Endothelial cell of umbilical vein (primary cell): ENCODE measurements around the gene NXN. TPM values are rescaled to one million over a fixed set of nuclear protein-coding genes. Genes with fewer than 3 reads are reported as not detected.
"Not testable (repeated sequence)": the region's sequence is repeated elsewhere in the genome, so short reads cannot be mapped to it uniquely, and the experiment has no call there.

Experiments used
- BruUV-seq: library from RNA; stranded (reverse); fragments of 400-500 nt; replicated peaks from 2 replicates; lab custom pipeline; 2021; lab: Mats Ljungman, UMichigan
- CTCF ChIA-PET: fragments of 300-600, 350-600 bp; sonication (Branson Sonifier 250); formaldehyde crosslinking; loops from one replicate; lab custom pipeline; 2021; ENCODE audit warnings: antibody characterized with exemption, inconsistent platforms; lab: Charles Lee
- POLR2A ChIA-PET: fragments of 300-600, 350-600 bp; sonication (Branson Sonifier 250); formaldehyde crosslinking; loops from one replicate; lab custom pipeline; 2021; ENCODE audit warnings: antibody characterized with exemption, inconsistent platforms; lab: Charles Lee
- DNase-seq: peaks from one replicate; pipeline ENCODE4 v3.0.0-alpha.2; 2011; ENCODE audit warnings: low read depth, low spot score
- FAIRE-seq: peaks from 2 replicates; lab custom pipeline; 2011; peaks lifted over from hg19 to GRCh38; lab: Jason Lieb, UNC
- H2AFZ ChIP-seq: 2 replicates; pipeline ENCODE4 v1.6.0; 2012; ENCODE audit warnings: low read depth, low read length, control low read depth, inconsistent platforms
- H3K27ac ChIP-seq: 2 replicates; pipeline ENCODE4 v1.5.1; 2011; ENCODE audit warnings: low read depth, mild to moderate bottlenecking, control low read depth, low read length, moderate library complexity; ENCODE audit not compliant: insufficient read depth
- H3K27me3 ChIP-seq, 2 experiments: 2 replicates each; pipeline versions ENCODE4 v1.6.0 to v1.6.1; 2011; ENCODE audit warnings: low read length in 2 of 2, mixed read lengths in 1 of 2; ENCODE audit not compliant: control insufficient read depth in 2 of 2, insufficient read depth in 2 of 2
- H3K36me3 ChIP-seq, 2 experiments: 2 replicates in 1 of 2; 3 replicates in 1 of 2; pipeline ENCODE4 v1.5.1; 2011; ENCODE audit warnings: low read length in 2 of 2, mild to moderate bottlenecking in 1 of 2, moderate library complexity in 1 of 2; ENCODE audit not compliant: control insufficient read depth in 2 of 2, insufficient read depth in 2 of 2; ENCODE audit errors: extremely low read depth in 1 of 2
- H3K4me1 ChIP-seq: 3 replicates; pipeline ENCODE4 v1.5.1; 2011; ENCODE audit warnings: mild to moderate bottlenecking, low read length; ENCODE audit not compliant: control insufficient read depth, insufficient read depth; ENCODE audit errors: extremely low read depth
- H3K4me2 ChIP-seq: 2 replicates; pipeline ENCODE4 v1.6.1; 2011; ENCODE audit warnings: low read length, control low read depth, mixed read lengths; ENCODE audit not compliant: insufficient read depth
- H3K4me3 ChIP-seq, 3 experiments: fragments of 200-600 bp in 1 of 3; sonication (generic), shearing (Covaris generic) in 1 of 3; replicated peaks in 1 of 3; 2 replicates each; pipeline ENCODE4 v1.5.1; 2011 to 2016; ENCODE audit warnings: control low read depth in 3 of 3, low read length in 3 of 3, mild to moderate bottlenecking in 2 of 3, inconsistent platforms in 1 of 3, low read depth in 1 of 3, moderate library complexity in 1 of 3; ENCODE audit not compliant: insufficient read depth in 1 of 3
- H3K79me2 ChIP-seq: 2 replicates; pipeline ENCODE4 v1.6.0; 2012; ENCODE audit warnings: low read length, inconsistent platforms; ENCODE audit not compliant: control insufficient read depth, insufficient read depth
- H3K9ac ChIP-seq: replicated peaks from 2 replicates; pipeline ENCODE3; 2011; ENCODE audit warnings: low read length, control low read depth; ENCODE audit not compliant: insufficient read depth; ENCODE audit errors: extremely low read depth
- H3K9me1 ChIP-seq: replicated peaks from 3 replicates; pipeline ENCODE4 v1.6.0; 2011; ENCODE audit warnings: mild to moderate bottlenecking, low read length; ENCODE audit not compliant: control insufficient read depth, insufficient read depth; ENCODE audit errors: extremely low read depth
- H3K9me3 ChIP-seq: replicated peaks from 2 replicates; pipeline ENCODE4 v1.5.1; 2012; ENCODE audit warnings: low read length, inconsistent platforms; ENCODE audit not compliant: control insufficient read depth, insufficient read depth
- H4K20me1 ChIP-seq: replicated peaks from 2 replicates; pipeline ENCODE3; 2011; ENCODE audit warnings: mild to moderate bottlenecking, low read length; ENCODE audit not compliant: control insufficient read depth, insufficient read depth; ENCODE audit errors: extremely low read depth
- EZH2 ChIP-seq: IDR thresholded peaks from 2 replicates; pipeline ENCODE4 v1.6.1; 2012; ENCODE audit warnings: borderline replicate concordance, low read depth, mild to moderate bottlenecking, moderate library complexity, low read length, inconsistent platforms; ENCODE audit not compliant: severe bottlenecking
- FOS ChIP-seq: IDR thresholded peaks from 2 replicates; pipeline ENCODE4 v1.6.1; 2011; ENCODE audit warnings: mild to moderate bottlenecking, low read length, moderate library complexity, borderline replicate concordance; ENCODE audit not compliant: insufficient read depth
- GATA2 ChIP-seq: IDR thresholded peaks from 2 replicates; pipeline ENCODE4 v1.7.0; 2011; ENCODE audit warnings: low read depth, mild to moderate bottlenecking, moderate library complexity, mixed read lengths, low read length; ENCODE audit not compliant: insufficient read length, insufficient read depth
- JUN ChIP-seq: IDR thresholded peaks from 2 replicates; pipeline ENCODE4 v1.6.1; 2011; ENCODE audit warnings: borderline replicate concordance, low read depth; ENCODE audit not compliant: insufficient read length, insufficient read depth
- MYC ChIP-seq: IDR thresholded peaks from one replicate; pipeline ENCODE4 v1.6.1; 2011; ENCODE audit warnings: mild to moderate bottlenecking, low read depth, low read length
- POLR2A ChIP-seq: IDR thresholded peaks from 2 replicates; pipeline ENCODE4 v1.6.1; 2012; ENCODE audit warnings: low read depth, mild to moderate bottlenecking, control low read depth, low read length
- POLR2AphosphoS5 ChIP-seq: IDR thresholded peaks from 2 replicates; pipeline ENCODE4 v1.6.1; 2012; ENCODE audit warnings: low read depth, mild to moderate bottlenecking, control low read depth, low read length, moderate library complexity; ENCODE audit not compliant: insufficient read depth
- dilution Hi-C: fragments of 300-500 bp; cut with MboI; formaldehyde crosslinking; loops from one replicate; pipeline ENCODE4 v1.15.0; 2019; ENCODE audit warnings: low sequenced_read_pairs; ENCODE audit not compliant: extremely low pct_ligation_motif_present
- intact Hi-C: fragments of 100-400 bp; cut with micrococcal nuclease; formaldehyde crosslinking; loops from one replicate; pipeline ENCODE4 v1.10.0; 2022
- polyA plus RNA-seq, 4 experiments: library from polyadenylated mRNA; depleted of rRNA in 3 of 4; stranded (reverse) in 3 of 4; unstranded in 1 of 4; fragments of >200 nt; gene quantifications; 2 replicates each; pipeline versions ENCODE4 v1.2.1 to v1.2.3, GENCODE V29; 2011 to 2012; ENCODE audit warnings: missing spikeins in 1 of 4
- total RNA-seq: library from RNA; stranded (reverse); gene quantifications from 2 replicates; pipeline ENCODE4 v1.2.3, GENCODE V29; 2021
- TF ChIP-seq, protein P1 (sequence below), 2 donors: IDR thresholded peaks; 1 replicate in 1 of 2; 2 replicates in 1 of 2; pipeline ENCODE4 v1.5.1; 2011; ENCODE audit warnings: low read length in 2 of 2, mild to moderate bottlenecking in 2 of 2, moderate library complexity in 2 of 2, control low read depth in 1 of 2, inconsistent platforms in 1 of 2, low read depth in 1 of 2; ENCODE audit not compliant: insufficient read depth in 1 of 2; ENCODE audit errors: extremely low read depth in 1 of 2
- TF ChIP-seq, protein P2 (sequence below): IDR thresholded peaks from 2 replicates; pipeline ENCODE4 v1.6.1; 2011; ENCODE audit not compliant: insufficient read depth, insufficient read length

NXN gene
- total and polyA plus RNA-seq, 2 donors (not counting 3 experiments of a cell fraction or from before 2014, with no cell fraction given): 69.5 to 77.3 TPM

DNA sequence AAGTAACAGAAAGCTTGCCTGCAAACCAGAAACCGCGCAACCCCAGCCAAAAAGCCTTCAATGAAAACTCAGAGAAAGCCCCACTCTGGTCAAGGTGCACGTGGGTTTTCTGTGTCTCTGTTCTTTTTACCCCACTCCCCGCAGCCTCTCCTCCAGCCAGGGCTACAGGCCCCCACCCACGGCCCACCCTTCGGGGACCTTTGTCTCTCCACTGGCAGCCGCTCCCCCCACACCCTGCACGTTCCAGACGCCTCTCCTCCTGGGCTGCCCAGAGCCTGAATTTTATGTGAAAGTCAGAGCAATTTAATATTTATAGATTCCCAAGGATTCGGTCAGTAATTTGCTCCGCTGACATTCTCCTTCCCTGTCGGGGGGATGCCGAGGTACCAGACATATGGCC is 173.2 kb downstream of the NXN start:
- Histone ChIP-seq H2AFZ (no peak overlapping the region), H3K4me2 (no peak overlapping the region), H3K9me3 (no peaks in the 10 kb centered on the region), H3K27ac (no peak overlapping the region), H4K20me1 (no peaks in the 10 kb centered on the region), H3K4me3 (no peak overlapping the region), H3K9ac (no peak overlapping the region), H3K9me1 (no peaks in the 10 kb centered on the region), H3K79me2 (no peaks in the 10 kb centered on the region), H3K4me1 (no peaks in the 10 kb centered on the region), H3K36me3 (peaks cover 0 to 13% of the 10 kb centered on the region in 2 experiments), H3K27me3 (no peaks in the 10 kb centered on the region)
- TF ChIP-seq EZH2 (no peak), POLR2A (no peak), FOS (no peak), GATA2 (no peak), MYC (no peak), JUN (no peak), POLR2AphosphoS5 (no peak)
- TF ChIP-seq, protein P1, sequence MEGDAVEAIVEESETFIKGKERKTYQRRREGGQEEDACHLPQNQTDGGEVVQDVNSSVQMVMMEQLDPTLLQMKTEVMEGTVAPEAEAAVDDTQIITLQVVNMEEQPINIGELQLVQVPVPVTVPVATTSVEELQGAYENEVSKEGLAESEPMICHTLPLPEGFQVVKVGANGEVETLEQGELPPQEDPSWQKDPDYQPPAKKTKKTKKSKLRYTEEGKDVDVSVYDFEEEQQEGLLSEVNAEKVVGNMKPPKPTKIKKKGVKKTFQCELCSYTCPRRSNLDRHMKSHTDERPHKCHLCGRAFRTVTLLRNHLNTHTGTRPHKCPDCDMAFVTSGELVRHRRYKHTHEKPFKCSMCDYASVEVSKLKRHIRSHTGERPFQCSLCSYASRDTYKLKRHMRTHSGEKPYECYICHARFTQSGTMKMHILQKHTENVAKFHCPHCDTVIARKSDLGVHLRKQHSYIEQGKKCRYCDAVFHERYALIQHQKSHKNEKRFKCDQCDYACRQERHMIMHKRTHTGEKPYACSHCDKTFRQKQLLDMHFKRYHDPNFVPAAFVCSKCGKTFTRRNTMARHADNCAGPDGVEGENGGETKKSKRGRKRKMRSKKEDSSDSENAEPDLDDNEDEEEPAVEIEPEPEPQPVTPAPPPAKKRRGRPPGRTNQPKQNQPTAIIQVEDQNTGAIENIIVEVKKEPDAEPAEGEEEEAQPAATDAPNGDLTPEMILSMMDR (IDR thresholded peaks at IDR 0.05; ENCODE audit: extremely low read depth in 1 of 2, insufficient read depth in 1 of 2, low read depth in 1 of 2, low read length in 2 of 2): no peak
- TF ChIP-seq, protein P2, sequence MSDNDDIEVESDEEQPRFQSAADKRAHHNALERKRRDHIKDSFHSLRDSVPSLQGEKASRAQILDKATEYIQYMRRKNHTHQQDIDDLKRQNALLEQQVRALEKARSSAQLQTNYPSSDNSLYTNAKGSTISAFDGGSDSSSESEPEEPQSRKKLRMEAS: no peak
- CTCF ChIA-PET: no interaction called here
- POLR2A ChIA-PET: no interaction called here
- DNase-seq (no peak), FAIRE-seq (no peak)
- dilution Hi-C loops: no loop called here
- intact Hi-C loops: no loop called here
- BruUV-seq: no TSS peak

DNA sequence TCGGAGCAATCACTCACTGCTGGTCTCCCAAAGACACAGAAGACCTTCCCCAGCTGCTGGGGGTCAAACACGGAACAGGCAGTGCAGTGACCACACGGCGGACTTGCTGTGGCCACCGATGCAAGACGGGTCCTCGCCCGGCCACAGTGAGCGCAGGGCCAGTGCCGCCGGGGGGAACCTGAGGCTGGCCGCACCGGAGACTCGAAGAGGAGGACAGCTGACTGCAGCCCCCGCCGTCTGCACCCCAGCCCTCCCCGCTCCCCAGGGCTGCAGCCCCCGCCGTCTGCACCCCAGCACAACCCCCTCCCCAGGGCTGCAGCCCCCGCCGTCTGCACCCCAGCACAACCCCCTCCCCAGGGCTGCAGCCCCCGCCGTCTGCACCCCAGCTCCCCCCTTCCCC is 173.7 kb downstream of the NXN start:
- H3K36me3 ChIP-seq: peaks cover 0 to 13% of the 10 kb centered on the region in 2 experiments
- H3K4me2 ChIP-seq, H3K79me2 ChIP-seq, POLR2A ChIA-PET, dilution Hi-C loops, H3K27ac ChIP-seq, FAIRE-seq, H3K9me3 ChIP-seq, H2AFZ ChIP-seq, intact Hi-C loops, CTCF ChIA-PET, H3K27me3 ChIP-seq, H3K9ac ChIP-seq, H3K4me1 ChIP-seq, H3K4me3 ChIP-seq, H4K20me1 ChIP-seq, H3K9me1 ChIP-seq, DNase-seq, BruUV-seq: not testable (repeated sequence)
